MM.1S (cell line): ENCODE measurements around the gene TCF20.

Source experiments
- DNase-seq: peaks from one replicate; pipeline ENCODE4 v3.0.0-alpha.2; 2015
- H2AFZ ChIP-seq: fragments of 300-600 bp; sonication (generic); 2 replicates; pipeline ENCODE4 v1.6.0; 2016; ENCODE audit warnings: antibody characterized with exemption, low read length
- H3F3A ChIP-seq: fragments of 300-600 bp; sonication (generic); 2 replicates; pipeline ENCODE4 v1.6.1; 2016; ENCODE audit warnings: mild to moderate bottlenecking, antibody characterized with exemption, low read length, moderate library complexity, mixed read lengths; ENCODE audit not compliant: insufficient read depth
- H3K27ac ChIP-seq: fragments of 300-600 bp; sonication (generic); 2 replicates; pipeline ENCODE4 v1.5.1; 2016; ENCODE audit warnings: mild to moderate bottlenecking, low read length
- H3K27me3 ChIP-seq: fragments of 300-600 bp; sonication (generic); replicated peaks from 2 replicates; pipeline ENCODE4 v1.6.0; 2016; ENCODE audit warnings: low read length; ENCODE audit not compliant: insufficient read depth
- H3K36me3 ChIP-seq: fragments of 300-600 bp; sonication (generic); replicated peaks from 2 replicates; pipeline ENCODE4 v1.6.1; 2016; ENCODE audit warnings: mild to moderate bottlenecking, low read length, mixed read lengths; ENCODE audit not compliant: insufficient read depth
- H3K4me1 ChIP-seq: fragments of 300-600 bp; sonication (generic); 2 replicates; pipeline ENCODE4 v1.6.1; 2016; ENCODE audit warnings: low read length, mixed read lengths
- H3K4me2 ChIP-seq: fragments of 300-600 bp; sonication (generic); 2 replicates; pipeline ENCODE4 v1.6.0; 2016; ENCODE audit warnings: low read depth, low read length
- H3K4me3 ChIP-seq: fragments of 300-600 bp; sonication (generic); 2 replicates; pipeline ENCODE4 v1.5.1; 2016; ENCODE audit warnings: low read length, mixed read lengths
- H3K79me2 ChIP-seq: fragments of 300-600 bp; sonication (generic); 2 replicates; pipeline ENCODE4 v1.6.1; 2016; ENCODE audit warnings: mixed run types, low read length, mixed read lengths
- H3K9ac ChIP-seq: fragments of 300-600 bp; sonication (generic); 2 replicates; pipeline ENCODE4 v1.6.1; 2016; ENCODE audit warnings: low read length, mixed read lengths
- H3K9me2 ChIP-seq: fragments of 300-600 bp; sonication (generic); replicated peaks from 2 replicates; pipeline ENCODE4 v1.6.1; 2016; ENCODE audit warnings: mild to moderate bottlenecking, low read length, mixed read lengths; ENCODE audit not compliant: insufficient read depth
- H3K9me3 ChIP-seq: fragments of 300-600 bp; sonication (generic); replicated peaks from 2 replicates; pipeline ENCODE4 v1.6.1; 2016; ENCODE audit warnings: mild to moderate bottlenecking, low read length, mixed read lengths; ENCODE audit not compliant: insufficient read depth
- H4K20me1 ChIP-seq: fragments of 300-600 bp; sonication (generic); 2 replicates; pipeline ENCODE4 v1.6.1; 2016; ENCODE audit warnings: mild to moderate bottlenecking, low read length, moderate library complexity, mixed read lengths; ENCODE audit not compliant: insufficient read depth
- EZH2 ChIP-seq: fragments of 300-600 bp; sonication (generic); optimal IDR thresholded peaks from 2 replicates; pipeline ENCODE3; 2017; ENCODE audit warnings: low read depth, mild to moderate bottlenecking, antibody characterized with exemption, low read length, mixed read lengths
- EZH2phosphoT487 ChIP-seq: fragments of 300-600 bp; sonication (generic); IDR thresholded peaks from 2 replicates; pipeline ENCODE4 v1.6.1; 2018; ENCODE audit warnings: antibody characterized with exemption, low read length
- TF ChIP-seq, protein P1 (sequence below): fragments of 300-600 bp; sonication (generic); IDR thresholded peaks from 2 replicates; pipeline ENCODE4 v1.5.1; 2016; ENCODE audit warnings: antibody characterized with exemption, low read length, mixed read lengths

The TCF20 gene

DNA sequence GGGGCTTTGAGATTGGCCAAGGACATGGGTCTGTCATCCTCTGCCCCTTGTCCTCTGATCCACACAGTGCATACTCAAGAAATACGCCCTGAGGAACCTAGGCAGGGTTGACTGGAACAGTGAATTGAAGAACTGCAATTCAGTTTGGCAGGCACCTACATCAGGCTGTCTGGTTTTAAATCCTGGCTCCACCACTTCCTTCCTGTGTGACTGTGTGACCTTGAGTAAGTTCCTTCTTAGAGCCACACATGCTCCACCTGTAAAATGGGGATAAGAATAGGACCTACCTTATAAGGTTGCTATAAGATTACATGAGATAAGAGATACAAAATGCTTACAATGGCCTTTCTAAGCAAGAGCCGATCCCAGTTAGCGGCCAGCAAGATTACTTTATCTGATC lies 15.8 kb upstream of the TCF20 start:
- Histone ChIP-seq H3K9ac (no peak overlapping the region), H4K20me1 (no peaks in the 10 kb centered on the region), H3K4me3 (no peak overlapping the region), H3K4me2 (peak overlapping the region; percentile 21; the same call in 1 of the 2 replicates), H3K9me2 (no peaks in the 10 kb centered on the region), H3K27ac (no peak overlapping the region), H2AFZ (no peak overlapping the region), H3K36me3 (no peaks in the 10 kb centered on the region), H3K9me3 (no peaks in the 10 kb centered on the region), H3K27me3 (peaks cover 27% of the 10 kb centered on the region), H3K4me1 (peaks cover 24% of the 10 kb centered on the region), H3K79me2 (no peaks in the 10 kb centered on the region), H3F3A (no peaks in the 10 kb centered on the region)
- DNase-seq, result peak; percentile 40
- TF ChIP-seq EZH2 (no peak), EZH2phosphoT487 (no peak)
- TF ChIP-seq, protein P1, sequence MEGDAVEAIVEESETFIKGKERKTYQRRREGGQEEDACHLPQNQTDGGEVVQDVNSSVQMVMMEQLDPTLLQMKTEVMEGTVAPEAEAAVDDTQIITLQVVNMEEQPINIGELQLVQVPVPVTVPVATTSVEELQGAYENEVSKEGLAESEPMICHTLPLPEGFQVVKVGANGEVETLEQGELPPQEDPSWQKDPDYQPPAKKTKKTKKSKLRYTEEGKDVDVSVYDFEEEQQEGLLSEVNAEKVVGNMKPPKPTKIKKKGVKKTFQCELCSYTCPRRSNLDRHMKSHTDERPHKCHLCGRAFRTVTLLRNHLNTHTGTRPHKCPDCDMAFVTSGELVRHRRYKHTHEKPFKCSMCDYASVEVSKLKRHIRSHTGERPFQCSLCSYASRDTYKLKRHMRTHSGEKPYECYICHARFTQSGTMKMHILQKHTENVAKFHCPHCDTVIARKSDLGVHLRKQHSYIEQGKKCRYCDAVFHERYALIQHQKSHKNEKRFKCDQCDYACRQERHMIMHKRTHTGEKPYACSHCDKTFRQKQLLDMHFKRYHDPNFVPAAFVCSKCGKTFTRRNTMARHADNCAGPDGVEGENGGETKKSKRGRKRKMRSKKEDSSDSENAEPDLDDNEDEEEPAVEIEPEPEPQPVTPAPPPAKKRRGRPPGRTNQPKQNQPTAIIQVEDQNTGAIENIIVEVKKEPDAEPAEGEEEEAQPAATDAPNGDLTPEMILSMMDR, result no peak

DNA sequence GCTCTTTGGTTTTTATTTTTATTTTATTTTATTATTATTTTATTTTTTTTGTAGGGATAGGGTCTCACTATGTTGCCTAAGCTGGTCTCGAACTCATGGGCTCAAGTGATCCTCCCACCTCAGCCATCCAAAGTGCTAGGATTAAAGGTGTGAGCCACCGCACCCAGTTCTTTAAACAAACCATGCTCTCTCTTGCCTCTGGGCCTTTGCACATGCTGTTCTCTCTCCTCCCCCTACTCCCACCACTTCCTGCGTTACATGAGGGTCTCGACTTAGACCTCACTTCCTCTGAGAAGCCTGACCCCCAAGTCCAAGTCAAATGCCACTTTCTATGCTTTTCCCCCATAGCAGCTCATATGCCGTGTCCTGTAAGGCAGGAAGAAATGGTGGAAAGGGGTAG lies 15.2 kb upstream of the TCF20 start:
- Histone ChIP-seq H3K4me2 (0 out of 2 replicates have a peak overlapping the region, but pooled peaks have one; percentile 21), H3K9ac (no peak overlapping the region), H3K27me3 (peaks cover 27% of the 10 kb centered on the region), H3K9me2 (no peaks in the 10 kb centered on the region), H3K27ac (no peak overlapping the region), H3K4me1 (peaks cover 24% of the 10 kb centered on the region), H3K4me3 (no peak overlapping the region), H3K9me3 (no peaks in the 10 kb centered on the region), H3K79me2 (no peaks in the 10 kb centered on the region), H3F3A (no peaks in the 10 kb centered on the region), H4K20me1 (no peaks in the 10 kb centered on the region), H2AFZ (no peak overlapping the region), H3K36me3 (no peaks in the 10 kb centered on the region)
- DNase-seq, result no peak
- TF ChIP-seq EZH2, result no peak
- no peak for TF ChIP-seq EZH2phosphoT487
- TF ChIP-seq, protein P1, result no peak

DNA sequence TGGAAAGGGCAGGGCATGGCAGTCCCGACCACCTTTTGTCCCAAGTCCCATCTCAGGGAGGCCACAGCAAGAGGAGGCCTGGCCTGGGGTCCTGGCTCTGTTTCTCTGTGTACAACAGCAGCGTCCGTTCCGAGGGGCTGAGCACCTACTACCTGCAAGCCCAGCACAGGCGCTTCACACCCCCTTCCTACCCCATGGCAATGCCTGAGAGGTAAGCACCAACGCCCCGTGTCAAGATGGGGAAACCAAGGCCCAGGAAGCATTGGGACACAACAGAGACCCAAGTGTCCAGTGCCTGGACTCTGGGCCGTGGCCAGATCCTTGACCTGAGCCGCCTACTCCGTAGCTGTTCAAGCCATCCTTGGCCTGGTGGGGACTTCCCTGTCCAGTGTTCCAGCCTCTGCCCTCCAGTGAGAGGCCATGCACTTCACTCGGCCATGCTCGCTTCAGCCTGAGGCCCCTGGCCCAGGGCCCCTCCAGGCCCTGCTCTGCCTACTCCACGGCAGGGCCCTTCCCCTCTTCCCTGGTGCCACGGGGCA lies 14.3 kb upstream of the TCF20 start:
- H3K9ac ChIP-seq, result no peak overlapping the region
- H3K9me2 ChIP-seq, result no peaks in the 10 kb centered on the region
- no peaks in the 10 kb centered on the region for H3K79me2 ChIP-seq
- peaks cover 27% of the 10 kb centered on the region for H3K27me3 ChIP-seq
- no peaks in the 10 kb centered on the region for H3K36me3 ChIP-seq
- no peak overlapping the region for H2AFZ ChIP-seq
- H3K4me2 ChIP-seq, result no peak overlapping the region
- H3K4me1 ChIP-seq, result peaks cover 24% of the 10 kb centered on the region
- H3K27ac ChIP-seq, result no peak overlapping the region
- DNase-seq, result no peak
- no peaks in the 10 kb centered on the region for H3F3A ChIP-seq
- H3K9me3 ChIP-seq, result no peaks in the 10 kb centered on the region
- no peaks in the 10 kb centered on the region for H4K20me1 ChIP-seq
- H3K4me3 ChIP-seq, result no peak overlapping the region
- no peak for TF ChIP-seq EZH2phosphoT487
- TF ChIP-seq, protein P1, result no peak
- no peak for TF ChIP-seq EZH2
